Liver (tissue), 9 donors: Measurements from ENCODE around the gene CFAP100. TPM values are rescaled to one million over a fixed set of nuclear protein-coding genes. Genes with fewer than 3 reads are reported as not detected.

Experiments
- DNase-seq: peaks from one replicate; pipeline ENCODE4 v3.0.0-alpha.2; 2017; ENCODE audit warnings: low spot score
- H3K27ac ChIP-seq, 2 donors: one replicate each; pipeline ENCODE4 v1.7.0; 2013; ENCODE audit warnings: inconsistent platforms in 2 of 2, low read length in 2 of 2, control low read depth in 1 of 2, low read depth in 1 of 2, mild to moderate bottlenecking in 1 of 2
- H3K27me3 ChIP-seq, 4 donors: one replicate each; pipeline versions ENCODE4 v1.6.1 to v1.7.0; 2013; ENCODE audit warnings: low read length in 3 of 4, inconsistent platforms in 1 of 4, mild to moderate bottlenecking in 1 of 4, moderate library complexity in 1 of 4; ENCODE audit not compliant: control insufficient read depth in 4 of 4, insufficient read depth in 4 of 4
- H3K36me3 ChIP-seq, 4 donors: one replicate each; pipeline versions ENCODE4 v1.6.1 to v1.7.0; 2013; ENCODE audit warnings: low read length in 3 of 4, mild to moderate bottlenecking in 3 of 4, low read depth in 1 of 4, moderate library complexity in 1 of 4; ENCODE audit not compliant: control insufficient read depth in 4 of 4, insufficient read depth in 3 of 4
- H3K4me1 ChIP-seq, 4 donors: one replicate each; pipeline versions ENCODE4 v1.6.1 to v1.7.0; 2013; ENCODE audit warnings: low read length in 3 of 4, mild to moderate bottlenecking in 3 of 4, moderate library complexity in 1 of 4; ENCODE audit not compliant: control insufficient read depth in 4 of 4, insufficient read depth in 4 of 4
- H3K4me3 ChIP-seq, 3 donors: one replicate each; pipeline versions ENCODE4 v1.6.1 to v1.7.0; 2013; ENCODE audit warnings: low read length in 3 of 3, control low read depth in 1 of 3, low read depth in 1 of 3, mild to moderate bottlenecking in 1 of 3
- H3K9ac ChIP-seq, 2 donors: one replicate each; pipeline ENCODE4 v1.7.0; 2013; ENCODE audit warnings: low read length in 2 of 2, mild to moderate bottlenecking in 2 of 2, moderate library complexity in 2 of 2, control low read depth in 1 of 2, low read depth in 1 of 2
- H3K9me3 ChIP-seq, 4 donors: one replicate each; pipeline versions ENCODE4 v1.6.1 to v1.7.0; 2013; ENCODE audit warnings: low read length in 3 of 4; ENCODE audit not compliant: control insufficient read depth in 4 of 4
- CTCF ChIP-seq: fragments of 150-350 bp; IDR thresholded peaks from 2 replicates; pipeline ENCODE4 v1.5.1; 2017; ENCODE audit warnings: improper control_type of control experiment, low read depth, low read length; ENCODE audit not compliant: missing input control
- EGR1 ChIP-seq, 2 donors: IDR thresholded peaks; 2 replicates each; pipeline ENCODE4 v1.6.1; 2016 to 2018; ENCODE audit warnings: antibody characterized with exemption in 2 of 2, low read depth in 2 of 2
- FOXA1 ChIP-seq: IDR thresholded peaks from 2 replicates; pipeline ENCODE4 v1.6.1; 2016; ENCODE audit warnings: antibody characterized with exemption
- FOXA2 ChIP-seq: IDR thresholded peaks from 2 replicates; pipeline ENCODE4 v1.6.1; 2016; ENCODE audit warnings: antibody characterized with exemption
- GABPA ChIP-seq, 2 donors: IDR thresholded peaks in 1 of 2; conservative IDR thresholded peaks in 1 of 2; 2 replicates each; pipeline ENCODE4 v1.6.1; 2016; ENCODE audit warnings: antibody characterized with exemption in 2 of 2, mild to moderate bottlenecking in 1 of 2, moderate library complexity in 1 of 2
- HNF4A ChIP-seq, 2 donors: conservative IDR thresholded peaks; 2 replicates each; pipeline ENCODE4 v1.6.1; 2016; ENCODE audit warnings: antibody characterized with exemption in 2 of 2, mild to moderate bottlenecking in 2 of 2
- HNF4G ChIP-seq: IDR thresholded peaks from 2 replicates; pipeline ENCODE4 v1.6.1; 2016; ENCODE audit warnings: antibody characterized with exemption
- JUND ChIP-seq, 2 donors: IDR thresholded peaks; 2 replicates each; pipeline ENCODE4 v1.6.1; 2016; ENCODE audit warnings: antibody characterized with exemption in 2 of 2
- NR2F2 ChIP-seq: IDR thresholded peaks from 2 replicates; pipeline ENCODE4 v1.6.1; 2016; ENCODE audit warnings: antibody characterized with exemption
- RAD21 ChIP-seq, 2 donors: IDR thresholded peaks; 2 replicates each; pipeline ENCODE4 v1.6.1; 2016; ENCODE audit warnings: antibody characterized with exemption in 2 of 2, mild to moderate bottlenecking in 2 of 2
- RXRA ChIP-seq, 2 donors: IDR thresholded peaks; 2 replicates each; pipeline ENCODE4 v1.6.1; 2017 to 2018; ENCODE audit warnings: antibody characterized with exemption in 2 of 2, mild to moderate bottlenecking in 1 of 2
- SP1 ChIP-seq: IDR thresholded peaks from 2 replicates; pipeline ENCODE4 v1.6.1; 2018; ENCODE audit warnings: antibody characterized with exemption, mild to moderate bottlenecking
- TAF1 ChIP-seq: conservative IDR thresholded peaks from 2 replicates; pipeline ENCODE4 v1.6.1; 2016; ENCODE audit warnings: antibody characterized with exemption, mild to moderate bottlenecking
- YY1 ChIP-seq: IDR thresholded peaks from 2 replicates; pipeline ENCODE4 v1.6.1; 2016; ENCODE audit warnings: antibody characterized with exemption, mild to moderate bottlenecking
- WGBS: extraction: QIAGEN DNeasy Blood & Tissue Kit; methylation state at CpG from one replicate; pipeline ENCODE4 v1.1.7; 2013; 5-methylcytosine and 5-hydroxymethylcytosine counted together
- polyA plus RNA-seq, 2 donors: library from polyadenylated mRNA; stranded (reverse) in 1 of 2; unstranded in 1 of 2; fragments of 200-250 nt in 1 of 2; fragments of >200 nt in 1 of 2; fragmentation: Nextera tagmentation in 1 of 2; extraction: Ambion mirVana in 1 of 2; gene quantifications; one replicate each; pipeline versions ENCODE4 v1.2.1 to v1.2.3, GENCODE V29; 2013 to 2015
- total RNA-seq, 2 donors: library from RNA; depleted of rRNA; stranded (reverse); fragments of >200 nt; gene quantifications; one replicate each; pipeline ENCODE4 v1.2.3, GENCODE V29; 2014
- TF ChIP-seq, protein P1 (sequence below): IDR thresholded peaks from 2 replicates; pipeline ENCODE4 v1.6.1; 2016; ENCODE audit warnings: antibody characterized with exemption
- TF ChIP-seq, protein P2 (sequence below): IDR thresholded peaks from 2 replicates; pipeline ENCODE4 v1.6.1; 2016; ENCODE audit warnings: antibody characterized with exemption, mild to moderate bottlenecking
- TF ChIP-seq, protein P3 (sequence below): IDR thresholded peaks from 2 replicates; pipeline ENCODE4 v1.6.1; 2016; ENCODE audit warnings: antibody characterized with exemption
- donor health status: healthy.
- donor health status: healthy.
- donor health status: healthy.
- donor health status: healthy.
- donor health status: healthy.

CFAP100 gene
- total and polyA plus RNA-seq, 4 donors, result not detected

DNA sequence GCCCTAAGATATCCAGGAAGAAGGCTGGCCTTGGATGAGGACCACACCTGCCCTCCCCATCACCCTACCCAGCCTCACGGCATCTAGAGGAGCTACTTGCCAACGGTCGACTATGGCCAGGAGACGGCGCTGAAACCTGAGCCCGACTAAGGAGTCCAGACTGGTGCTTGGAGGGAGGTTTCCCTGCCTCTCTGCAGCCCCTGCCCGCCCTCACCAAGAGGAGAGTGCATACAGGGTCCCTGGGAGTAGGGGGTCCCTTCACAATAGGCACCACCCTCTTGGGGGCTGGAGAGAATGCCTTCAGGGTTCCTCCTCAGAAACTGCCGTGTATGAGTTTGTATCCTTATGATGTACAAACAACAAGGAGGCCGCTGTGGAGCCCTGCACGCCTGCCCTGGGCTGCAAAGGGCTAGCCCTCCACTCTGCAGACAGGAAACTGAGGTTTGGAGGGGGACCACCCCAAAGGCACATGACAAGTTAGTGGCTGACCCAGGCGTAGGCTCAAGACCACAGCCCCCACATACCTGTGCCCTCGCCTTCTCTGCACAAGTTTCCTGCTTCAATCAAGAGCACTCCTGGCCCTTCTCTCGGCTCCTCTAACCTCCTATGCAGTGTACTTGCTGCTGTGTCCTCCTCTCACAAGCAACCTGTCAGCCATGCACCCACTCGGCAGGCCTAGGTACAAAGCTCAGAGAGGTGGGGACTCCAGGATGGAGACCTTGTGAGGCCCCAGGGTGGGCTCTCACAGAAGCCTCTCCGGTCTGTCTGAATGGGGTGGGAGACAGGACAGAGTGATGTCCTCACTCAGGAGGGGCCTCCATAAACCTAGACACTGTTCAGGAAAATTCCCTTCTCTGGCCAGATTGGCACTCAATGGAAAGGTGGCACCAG, 44.9 kb upstream of the CFAP100 start:
- peak overlapping the region; percentile 88 to 99 for H3K27ac ChIP-seq
- DNase-seq, result peak; percentile 33
- H3K9ac ChIP-seq, result peak overlapping the region; percentile 37 to 62
- peaks cover 4 to 19% (median 12%) of the 10 kb centered on the region in 4 donors for H3K36me3 ChIP-seq
- WGBS, result 47% methylated on average over 15 of the region's 15 CpGs
- H3K27me3 ChIP-seq, result no peaks in the 10 kb centered on the region
- TF ChIP-seq FOXA1, result no peak
- TF ChIP-seq, protein P1, sequence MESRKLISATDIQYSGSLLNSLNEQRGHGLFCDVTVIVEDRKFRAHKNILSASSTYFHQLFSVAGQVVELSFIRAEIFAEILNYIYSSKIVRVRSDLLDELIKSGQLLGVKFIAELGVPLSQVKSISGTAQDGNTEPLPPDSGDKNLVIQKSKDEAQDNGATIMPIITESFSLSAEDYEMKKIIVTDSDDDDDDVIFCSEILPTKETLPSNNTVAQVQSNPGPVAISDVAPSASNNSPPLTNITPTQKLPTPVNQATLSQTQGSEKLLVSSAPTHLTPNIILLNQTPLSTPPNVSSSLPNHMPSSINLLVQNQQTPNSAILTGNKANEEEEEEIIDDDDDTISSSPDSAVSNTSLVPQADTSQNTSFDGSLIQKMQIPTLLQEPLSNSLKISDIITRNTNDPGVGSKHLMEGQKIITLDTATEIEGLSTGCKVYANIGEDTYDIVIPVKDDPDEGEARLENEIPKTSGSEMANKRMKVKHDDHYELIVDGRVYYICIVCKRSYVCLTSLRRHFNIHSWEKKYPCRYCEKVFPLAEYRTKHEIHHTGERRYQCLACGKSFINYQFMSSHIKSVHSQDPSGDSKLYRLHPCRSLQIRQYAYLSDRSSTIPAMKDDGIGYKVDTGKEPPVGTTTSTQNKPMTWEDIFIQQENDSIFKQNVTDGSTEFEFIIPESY, result no peak
- peak in 1 of 2 donors; percentile 27 for TF ChIP-seq HNF4A (conservative IDR thresholded peaks at IDR 0.05)
- no peak for TF ChIP-seq HNF4G
- TF ChIP-seq NR2F2, result no peak
- no peak for TF ChIP-seq YY1
- no peak for TF ChIP-seq JUND (IDR thresholded peaks at IDR 0.05)
- TF ChIP-seq RAD21 (IDR thresholded peaks at IDR 0.05), result peak in 1 of 2 donors; percentile 23
- no peak for TF ChIP-seq GABPA (IDR thresholded peaks at IDR 0.05 in 1 of 2, conservative IDR thresholded peaks at IDR 0.05 in 1 of 2)
- peak overlapping the region; percentile 44 to 87 (median 70) for H3K4me3 ChIP-seq
- peaks cover 16 to 89% (median 71%) of the 10 kb centered on the region in 4 donors for H3K4me1 ChIP-seq
- H3K9me3 ChIP-seq, result no peaks in the 10 kb centered on the region

- peak; percentile 33 for DNase-seq
- Histone ChIP-seq H3K9me3 (no peaks in the 10 kb centered on the region), H3K36me3 (peaks cover 4 to 19% (median 11%) of the 10 kb centered on the region in 4 donors), H3K9ac (peak overlapping the region; percentile 61 to 62), H3K4me1 (peaks cover 14 to 89% (median 72%) of the 10 kb centered on the region in 4 donors), H3K4me3 (peak overlapping the region; percentile 44 to 87 (median 70)), H3K27me3 (no peaks in the 10 kb centered on the region), H3K27ac (peak overlapping the region; percentile 88 to 99)
- WGBS, result 37% methylated on average over 9 of the region's 9 CpGs
- no peak for TF ChIP-seq HNF4A (conservative IDR thresholded peaks at IDR 0.05)
- TF ChIP-seq, protein P2, sequence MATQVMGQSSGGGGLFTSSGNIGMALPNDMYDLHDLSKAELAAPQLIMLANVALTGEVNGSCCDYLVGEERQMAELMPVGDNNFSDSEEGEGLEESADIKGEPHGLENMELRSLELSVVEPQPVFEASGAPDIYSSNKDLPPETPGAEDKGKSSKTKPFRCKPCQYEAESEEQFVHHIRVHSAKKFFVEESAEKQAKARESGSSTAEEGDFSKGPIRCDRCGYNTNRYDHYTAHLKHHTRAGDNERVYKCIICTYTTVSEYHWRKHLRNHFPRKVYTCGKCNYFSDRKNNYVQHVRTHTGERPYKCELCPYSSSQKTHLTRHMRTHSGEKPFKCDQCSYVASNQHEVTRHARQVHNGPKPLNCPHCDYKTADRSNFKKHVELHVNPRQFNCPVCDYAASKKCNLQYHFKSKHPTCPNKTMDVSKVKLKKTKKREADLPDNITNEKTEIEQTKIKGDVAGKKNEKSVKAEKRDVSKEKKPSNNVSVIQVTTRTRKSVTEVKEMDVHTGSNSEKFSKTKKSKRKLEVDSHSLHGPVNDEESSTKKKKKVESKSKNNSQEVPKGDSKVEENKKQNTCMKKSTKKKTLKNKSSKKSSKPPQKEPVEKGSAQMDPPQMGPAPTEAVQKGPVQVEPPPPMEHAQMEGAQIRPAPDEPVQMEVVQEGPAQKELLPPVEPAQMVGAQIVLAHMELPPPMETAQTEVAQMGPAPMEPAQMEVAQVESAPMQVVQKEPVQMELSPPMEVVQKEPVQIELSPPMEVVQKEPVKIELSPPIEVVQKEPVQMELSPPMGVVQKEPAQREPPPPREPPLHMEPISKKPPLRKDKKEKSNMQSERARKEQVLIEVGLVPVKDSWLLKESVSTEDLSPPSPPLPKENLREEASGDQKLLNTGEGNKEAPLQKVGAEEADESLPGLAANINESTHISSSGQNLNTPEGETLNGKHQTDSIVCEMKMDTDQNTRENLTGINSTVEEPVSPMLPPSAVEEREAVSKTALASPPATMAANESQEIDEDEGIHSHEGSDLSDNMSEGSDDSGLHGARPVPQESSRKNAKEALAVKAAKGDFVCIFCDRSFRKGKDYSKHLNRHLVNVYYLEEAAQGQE, result no peak
- no peak for TF ChIP-seq JUND (IDR thresholded peaks at IDR 0.05)
- no peak for TF ChIP-seq SP1
- TF ChIP-seq CTCF, result no peak
- no peak for TF ChIP-seq GABPA (IDR thresholded peaks at IDR 0.05 in 1 of 2, conservative IDR thresholded peaks at IDR 0.05 in 1 of 2)
- no peak for TF ChIP-seq RAD21 (IDR thresholded peaks at IDR 0.05)
- TF ChIP-seq TAF1, result no peak
- TF ChIP-seq, protein P1, result no peak
- no peak for TF ChIP-seq EGR1 (IDR thresholded peaks at IDR 0.05; ENCODE audit: low read depth in 2 of 2)
- no peak for TF ChIP-seq FOXA2
- TF ChIP-seq RXRA (IDR thresholded peaks at IDR 0.05), result no peak
- TF ChIP-seq, protein P3, sequence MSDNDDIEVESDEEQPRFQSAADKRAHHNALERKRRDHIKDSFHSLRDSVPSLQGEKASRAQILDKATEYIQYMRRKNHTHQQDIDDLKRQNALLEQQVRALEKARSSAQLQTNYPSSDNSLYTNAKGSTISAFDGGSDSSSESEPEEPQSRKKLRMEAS, result no peak
- no peak for TF ChIP-seq NR2F2
- no peak for TF ChIP-seq YY1
- no peak for TF ChIP-seq HNF4G
- no peak for TF ChIP-seq FOXA1
Measured at GRCh38 chr3:126350502-126351085, 44.1 kb upstream of the CFAP100 start.
